ENCODE data around the gene BAD.
"Not testable (repeated sequence)": the region's sequence is repeated elsewhere in the genome, so short reads cannot be mapped to it uniquely, and the experiment has no call there.

Gene BAD

DNA sequence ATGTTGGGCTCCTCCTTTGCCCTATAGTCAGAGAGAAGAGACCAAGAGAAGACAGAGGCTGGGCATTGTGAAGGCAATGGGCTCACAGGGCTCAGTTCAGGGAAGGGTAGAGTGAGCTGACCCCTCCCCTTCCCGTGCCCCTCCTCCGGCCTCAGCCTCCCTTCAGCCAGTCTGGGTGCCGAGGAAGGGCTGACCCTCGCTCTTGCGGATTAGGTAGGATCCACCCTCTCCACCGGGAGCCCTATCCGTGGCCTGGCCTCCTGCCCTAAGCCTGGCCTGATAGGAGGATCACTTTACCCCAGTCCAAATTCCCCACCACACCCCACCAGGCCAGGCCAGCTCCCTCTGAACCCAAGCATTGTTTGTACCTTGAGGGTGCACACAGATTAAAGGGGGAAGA is 35.9 kb downstream of the BAD start:
- DNase-seq (ENCODE audit: low read depth), result no peak
- no peak overlapping the region for H3K4me3 ChIP-seq (replicated peaks; ENCODE audit: low read depth, low read length)
- TF ChIP-seq, protein P1, sequence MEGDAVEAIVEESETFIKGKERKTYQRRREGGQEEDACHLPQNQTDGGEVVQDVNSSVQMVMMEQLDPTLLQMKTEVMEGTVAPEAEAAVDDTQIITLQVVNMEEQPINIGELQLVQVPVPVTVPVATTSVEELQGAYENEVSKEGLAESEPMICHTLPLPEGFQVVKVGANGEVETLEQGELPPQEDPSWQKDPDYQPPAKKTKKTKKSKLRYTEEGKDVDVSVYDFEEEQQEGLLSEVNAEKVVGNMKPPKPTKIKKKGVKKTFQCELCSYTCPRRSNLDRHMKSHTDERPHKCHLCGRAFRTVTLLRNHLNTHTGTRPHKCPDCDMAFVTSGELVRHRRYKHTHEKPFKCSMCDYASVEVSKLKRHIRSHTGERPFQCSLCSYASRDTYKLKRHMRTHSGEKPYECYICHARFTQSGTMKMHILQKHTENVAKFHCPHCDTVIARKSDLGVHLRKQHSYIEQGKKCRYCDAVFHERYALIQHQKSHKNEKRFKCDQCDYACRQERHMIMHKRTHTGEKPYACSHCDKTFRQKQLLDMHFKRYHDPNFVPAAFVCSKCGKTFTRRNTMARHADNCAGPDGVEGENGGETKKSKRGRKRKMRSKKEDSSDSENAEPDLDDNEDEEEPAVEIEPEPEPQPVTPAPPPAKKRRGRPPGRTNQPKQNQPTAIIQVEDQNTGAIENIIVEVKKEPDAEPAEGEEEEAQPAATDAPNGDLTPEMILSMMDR (IDR thresholded peaks at IDR 0.05; ENCODE audit: low read length, missing control alignments), result no peak

DNA sequence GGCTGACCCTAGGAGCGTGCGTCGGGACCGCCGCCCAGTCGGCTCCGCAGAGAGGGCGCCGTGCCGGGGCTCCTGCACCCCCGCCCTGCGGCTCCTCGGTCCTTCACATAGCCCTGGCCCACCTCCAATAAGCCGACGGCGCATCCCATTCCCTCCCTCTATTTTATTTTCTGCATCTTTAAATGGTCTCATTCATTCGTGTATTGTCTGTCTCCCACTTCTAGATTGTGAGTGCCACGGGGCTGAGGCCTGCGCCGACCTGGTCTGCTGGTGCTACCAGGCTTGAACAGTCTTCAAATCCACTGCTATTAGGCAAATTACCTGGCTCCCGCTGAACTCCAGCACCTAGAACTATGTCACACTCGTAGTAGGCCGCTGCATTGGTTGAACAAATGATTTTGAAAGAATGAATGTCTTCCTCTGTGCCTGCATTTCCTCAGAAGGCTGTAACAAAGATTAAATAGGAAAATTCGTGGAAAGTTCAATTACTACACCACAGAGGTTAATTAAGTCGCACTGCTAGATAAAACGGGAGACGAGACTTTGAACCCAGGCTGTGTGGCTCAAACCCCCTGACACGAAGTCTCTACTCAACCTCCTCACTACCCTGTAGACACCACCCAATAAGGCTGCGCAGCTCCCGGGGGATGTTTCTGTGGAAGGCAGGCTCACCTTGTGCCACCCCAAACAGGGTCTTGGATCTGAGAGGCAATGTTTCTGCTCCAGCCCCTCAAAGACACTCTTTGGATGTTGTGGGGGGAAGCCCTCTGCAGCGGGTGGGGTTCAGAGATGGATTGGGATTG is 36.5 kb downstream of the BAD start:
- peak overlapping the region; percentile 74 for H3K4me3 ChIP-seq (replicated peaks; ENCODE audit: low read depth, low read length)
- TF ChIP-seq, protein P1 (IDR thresholded peaks at IDR 0.05; ENCODE audit: low read length, missing control alignments), result no peak
- DNase-seq (ENCODE audit: low read depth), result no peak

GRCh38 chr11:64246871-64247728 is 37.4 kb downstream of the BAD start, which contains the start of gene PPP1R14B:
Gene PPP1R14B (minus strand): TSS chr11:64246943. CDS start chr11:64246673, 270 bp downstream.
- DNase-seq (ENCODE audit: low read depth), result peak; percentile 84
- TF ChIP-seq, protein P1 (IDR thresholded peaks at IDR 0.05; ENCODE audit: low read length, missing control alignments), result no peak
- peak within 1 kb of the TSS; percentile 94 for H3K4me3 ChIP-seq (replicated peaks; ENCODE audit: low read depth, low read length)

- DNase-seq (ENCODE audit: low read depth), result not testable (repeated sequence)
- peak overlapping the region; percentile 94 for H3K4me3 ChIP-seq (replicated peaks; ENCODE audit: low read depth, low read length)
Observed at GRCh38 chr11:64246621-64246870, 37.9 kb downstream of the BAD start.

DNA sequence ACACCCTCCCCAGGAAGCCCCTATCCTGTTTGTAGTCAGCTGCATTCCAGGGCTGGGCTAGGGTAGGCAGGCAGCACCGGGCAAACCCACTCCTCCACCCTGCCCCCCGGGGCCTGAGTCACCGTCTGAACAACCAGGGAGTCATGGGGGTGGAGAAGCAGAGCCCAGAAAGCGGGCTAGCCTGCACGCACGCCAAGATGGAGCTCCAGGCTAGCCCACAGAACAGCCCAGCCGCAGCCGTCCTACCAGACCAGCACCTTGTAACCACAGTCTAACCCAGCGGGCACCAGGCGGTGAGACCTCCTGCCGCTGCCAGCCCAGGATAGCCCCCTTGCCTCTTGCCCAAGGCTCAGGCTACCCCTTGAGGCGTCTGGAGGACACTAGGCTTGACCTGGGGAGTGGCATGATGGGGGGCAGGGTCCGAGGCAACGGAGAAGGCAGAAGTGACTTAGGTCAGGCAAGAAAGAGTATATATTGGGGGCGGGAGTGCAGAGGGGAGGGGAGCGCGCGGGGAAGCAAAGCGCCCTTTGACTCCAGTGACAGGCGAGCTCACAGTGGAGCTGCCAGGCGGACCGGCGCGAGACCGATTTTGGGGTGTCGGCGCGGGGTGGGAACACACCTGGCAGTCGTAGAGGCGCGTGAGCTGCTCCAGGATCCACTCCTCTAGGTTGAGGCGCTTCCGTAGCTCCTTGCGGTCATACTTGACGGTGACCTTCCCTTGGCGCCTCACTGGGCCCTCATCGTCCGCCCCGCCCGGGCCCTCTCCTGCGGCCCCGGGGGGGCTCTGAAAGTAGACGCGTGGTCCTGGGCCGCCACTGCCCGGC is 38.5 kb downstream of the BAD start:
- peak overlapping the region; percentile 94 for H3K4me3 ChIP-seq (replicated peaks; ENCODE audit: low read depth, low read length)
- DNase-seq (ENCODE audit: low read depth), result peak; percentile 82
- TF ChIP-seq, protein P1 (IDR thresholded peaks at IDR 0.05; ENCODE audit: low read length, missing control alignments), result no peak

DNA sequence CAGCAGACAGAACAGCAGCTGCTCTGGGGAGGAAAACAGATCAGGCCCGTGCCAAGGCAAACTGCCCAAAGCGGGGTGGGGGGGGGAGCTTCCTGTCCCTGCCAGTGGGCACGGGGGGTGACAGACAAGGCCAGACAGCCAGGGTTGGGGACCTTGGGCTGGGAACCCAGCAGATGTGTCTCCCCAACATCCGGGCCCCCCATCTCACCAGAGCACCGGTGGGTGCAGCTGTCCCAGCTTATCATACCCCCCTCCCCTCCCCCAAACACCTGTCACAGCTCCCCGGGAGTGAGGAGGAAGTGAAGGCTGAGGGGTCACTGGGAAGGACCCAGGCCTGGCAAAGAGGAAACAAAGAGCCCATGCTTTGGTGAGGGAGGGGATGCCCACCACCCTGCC is 39.1 kb downstream of the BAD start:
- DNase-seq (ENCODE audit: low read depth), result no peak
- TF ChIP-seq, protein P1 (IDR thresholded peaks at IDR 0.05; ENCODE audit: low read length, missing control alignments), result no peak
- H3K4me3 ChIP-seq (replicated peaks; ENCODE audit: low read depth, low read length), result peak overlapping the region; percentile 94

DNA sequence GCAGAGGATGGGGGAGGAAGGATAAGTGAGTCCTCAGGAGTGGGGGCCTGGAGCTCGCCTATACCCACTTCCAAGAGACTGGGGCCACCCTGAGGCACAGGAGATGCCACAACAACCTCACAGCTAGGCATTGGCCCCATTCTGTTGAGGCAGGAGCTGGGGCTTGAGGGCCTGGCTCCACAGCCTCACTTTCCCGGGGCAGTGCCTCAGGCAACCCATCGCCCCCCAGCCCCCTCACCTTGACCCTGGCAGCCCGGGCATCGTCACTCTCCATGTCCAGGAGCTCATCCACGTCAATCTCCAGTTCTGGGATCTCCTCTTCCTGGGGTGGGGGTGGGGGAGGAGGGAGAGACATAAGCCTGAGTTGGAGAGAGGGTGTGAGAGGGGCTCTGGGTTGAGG is 39.5 kb downstream of the BAD start:
- no peak for DNase-seq (ENCODE audit: low read depth)
- peak overlapping the region; percentile 94 for H3K4me3 ChIP-seq (replicated peaks; ENCODE audit: low read depth, low read length)
- TF ChIP-seq, protein P1 (IDR thresholded peaks at IDR 0.05; ENCODE audit: low read length, missing control alignments), result no peak

Data from fibroblast of pulmonary artery (primary cell).